ENCODE measurements around the gene PDCD2L. TPM values are rescaled to one million over a fixed set of nuclear protein-coding genes. Genes with fewer than 3 reads are reported as not detected.

PDCD2L gene
- total and polyA plus RNA-seq, 2 experiments from 2014 or later = 6.3 to 9.8 TPM

DNA sequence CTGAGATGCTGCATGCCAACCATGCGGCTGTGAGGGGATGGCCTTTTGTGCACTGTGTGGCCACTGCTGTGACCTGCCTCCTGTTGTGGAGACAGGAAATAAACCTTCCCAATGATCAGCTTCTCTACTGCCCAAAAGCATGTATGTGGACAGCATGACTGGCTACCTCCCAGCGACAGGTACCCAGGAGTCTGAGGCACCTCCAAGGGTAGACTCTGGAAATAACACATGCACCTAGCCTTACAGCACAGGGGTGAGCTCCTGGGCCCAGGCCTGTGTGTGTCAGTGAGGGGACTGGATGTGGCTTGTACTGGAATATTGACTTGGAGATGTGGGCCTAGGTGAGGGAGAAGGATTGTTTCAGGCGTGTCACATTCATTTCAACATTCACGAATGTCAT, 46.8 kb upstream of the PDCD2L start:
- H3K36me3 ChIP-seq (replicated peaks; ENCODE audit: insufficient read depth, low read depth) = no peaks in the 10 kb centered on the region
- WGBS (ENCODE audit: low lambda C conversion rate, missing lambda C conversion rate) = 97% methylated on average over 4 of the region's 4 CpGs
- no peak overlapping the region for H3K4me3 ChIP-seq
- no peaks in the 10 kb centered on the region for H3K27me3 ChIP-seq
- no peak overlapping the region for H3K4me2 ChIP-seq
- H3K79me2 ChIP-seq = no peaks in the 10 kb centered on the region
- H4K20me1 ChIP-seq (ENCODE audit: insufficient read depth, poor library complexity, severe bottlenecking) = no peaks in the 10 kb centered on the region
- no peak for DNase-seq (ENCODE audit: low spot score)
- H3K9me3 ChIP-seq (ENCODE audit: low read depth) = no peaks in the 10 kb centered on the region
- H3K27ac ChIP-seq = no peak overlapping the region
- peaks cover 7% of the 10 kb centered on the region for H3K4me1 ChIP-seq (ENCODE audit: insufficient read depth)
- no peak overlapping the region for H2AFZ ChIP-seq
- H3K9me2 ChIP-seq (replicated peaks; ENCODE audit: insufficient read depth) = no peaks in the 10 kb centered on the region
- TF ChIP-seq, protein P1, sequence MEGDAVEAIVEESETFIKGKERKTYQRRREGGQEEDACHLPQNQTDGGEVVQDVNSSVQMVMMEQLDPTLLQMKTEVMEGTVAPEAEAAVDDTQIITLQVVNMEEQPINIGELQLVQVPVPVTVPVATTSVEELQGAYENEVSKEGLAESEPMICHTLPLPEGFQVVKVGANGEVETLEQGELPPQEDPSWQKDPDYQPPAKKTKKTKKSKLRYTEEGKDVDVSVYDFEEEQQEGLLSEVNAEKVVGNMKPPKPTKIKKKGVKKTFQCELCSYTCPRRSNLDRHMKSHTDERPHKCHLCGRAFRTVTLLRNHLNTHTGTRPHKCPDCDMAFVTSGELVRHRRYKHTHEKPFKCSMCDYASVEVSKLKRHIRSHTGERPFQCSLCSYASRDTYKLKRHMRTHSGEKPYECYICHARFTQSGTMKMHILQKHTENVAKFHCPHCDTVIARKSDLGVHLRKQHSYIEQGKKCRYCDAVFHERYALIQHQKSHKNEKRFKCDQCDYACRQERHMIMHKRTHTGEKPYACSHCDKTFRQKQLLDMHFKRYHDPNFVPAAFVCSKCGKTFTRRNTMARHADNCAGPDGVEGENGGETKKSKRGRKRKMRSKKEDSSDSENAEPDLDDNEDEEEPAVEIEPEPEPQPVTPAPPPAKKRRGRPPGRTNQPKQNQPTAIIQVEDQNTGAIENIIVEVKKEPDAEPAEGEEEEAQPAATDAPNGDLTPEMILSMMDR (IDR thresholded peaks at IDR 0.05; ENCODE audit: poor library complexity) = no peak
- TF ChIP-seq EZH2phosphoT487 (IDR thresholded peaks at IDR 0.05; ENCODE audit: low read depth, severe bottlenecking, unreplicated experiment) = no peak
- no peak for TF ChIP-seq EZH2 (IDR thresholded peaks at IDR 0.05; ENCODE audit: borderline replicate concordance)

DNA sequence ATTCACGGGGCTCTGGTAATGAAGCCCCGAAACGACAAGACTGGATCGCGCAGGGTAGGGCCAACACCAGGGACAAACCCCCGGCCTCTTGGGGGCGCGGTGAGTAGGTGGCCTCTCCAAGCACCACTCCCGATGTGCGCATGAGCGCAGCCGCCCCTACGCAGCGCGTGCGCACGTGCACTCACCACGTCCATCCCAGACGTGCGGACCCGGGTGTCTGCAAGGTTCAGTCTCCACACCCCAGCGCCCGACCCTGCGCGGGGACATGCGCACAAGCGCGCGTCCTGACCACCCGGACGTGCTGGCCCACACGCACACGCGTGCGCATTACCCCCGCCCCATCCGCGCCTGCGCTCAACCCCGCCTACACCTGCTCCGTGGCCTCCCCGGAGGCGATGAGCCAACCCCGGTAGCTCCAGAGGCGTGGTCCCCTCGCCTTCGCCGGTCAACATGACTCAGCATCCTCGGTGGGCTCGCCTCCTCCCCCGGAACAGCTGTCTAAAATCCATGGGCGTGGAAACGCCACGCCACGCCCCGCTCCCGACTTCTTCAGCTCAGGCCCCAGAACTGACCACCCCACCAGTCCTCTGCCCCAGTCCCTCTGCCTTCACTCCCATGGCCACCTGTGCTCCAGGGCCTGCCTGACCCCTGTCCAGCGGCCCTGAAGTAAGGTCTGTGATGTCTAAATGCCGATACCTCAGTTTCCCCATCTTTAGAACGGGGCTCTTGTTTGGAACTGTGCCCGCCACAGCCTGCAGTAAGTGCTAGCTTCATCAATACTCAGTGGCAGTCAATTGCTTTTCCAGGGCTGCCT, 44.9 kb upstream of the PDCD2L start:
- H3K36me3 ChIP-seq (replicated peaks; ENCODE audit: insufficient read depth, low read depth) = no peaks in the 10 kb centered on the region
- TF ChIP-seq EZH2phosphoT487 (IDR thresholded peaks at IDR 0.05; ENCODE audit: low read depth, severe bottlenecking, unreplicated experiment) = no peak
- TF ChIP-seq, protein P1 (IDR thresholded peaks at IDR 0.05; ENCODE audit: poor library complexity) = peak; percentile 61
- TF ChIP-seq EZH2 (IDR thresholded peaks at IDR 0.05; ENCODE audit: borderline replicate concordance) = no peak
- peak; percentile 97 for DNase-seq (ENCODE audit: low spot score)
- peak overlapping the region; percentile 82 for H2AFZ ChIP-seq
- H3K27ac ChIP-seq = peak overlapping the region; percentile 87
- WGBS (ENCODE audit: low lambda C conversion rate, missing lambda C conversion rate) = 8% methylated on average over 53 of the region's 61 CpGs
- no peaks in the 10 kb centered on the region for H3K27me3 ChIP-seq
- peaks cover 7% of the 10 kb centered on the region for H3K4me1 ChIP-seq (ENCODE audit: insufficient read depth)
- no peaks in the 10 kb centered on the region for H3K9me2 ChIP-seq (replicated peaks; ENCODE audit: insufficient read depth)
- no peaks in the 10 kb centered on the region for H3K79me2 ChIP-seq
- no peaks in the 10 kb centered on the region for H4K20me1 ChIP-seq (ENCODE audit: insufficient read depth, poor library complexity, severe bottlenecking)
- peak overlapping the region; percentile 75 for H3K4me2 ChIP-seq
- no peaks in the 10 kb centered on the region for H3K9me3 ChIP-seq (ENCODE audit: low read depth)
- no peak overlapping the region for H3K4me3 ChIP-seq

DNA sequence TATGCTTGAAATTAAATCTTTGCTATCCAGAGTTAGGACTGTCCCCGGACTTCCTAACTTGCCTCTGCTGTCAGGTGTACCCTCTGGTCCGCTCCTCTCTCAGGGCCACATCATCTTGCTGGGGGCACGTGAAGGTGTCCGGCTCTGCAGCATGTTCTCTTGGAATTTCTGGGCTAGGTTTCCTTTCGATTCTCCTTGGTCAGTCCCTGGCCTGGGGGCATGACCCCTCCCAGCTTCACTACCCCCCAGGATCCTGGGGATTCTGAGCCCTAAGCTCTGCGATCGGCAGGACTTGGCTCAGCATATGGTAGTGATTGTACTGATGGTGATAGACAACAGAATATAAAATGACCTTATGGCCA, 44.3 kb upstream of the PDCD2L start:
- H3K4me3 ChIP-seq = no peak overlapping the region
- H3K27me3 ChIP-seq = no peaks in the 10 kb centered on the region
- peak overlapping the region; percentile 83 for H3K27ac ChIP-seq
- WGBS (ENCODE audit: low lambda C conversion rate, missing lambda C conversion rate) = 87% methylated on average over 7 of the region's 7 CpGs
- DNase-seq (ENCODE audit: low spot score) = no peak
- H2AFZ ChIP-seq = peak overlapping the region; percentile 27
- H3K79me2 ChIP-seq = no peaks in the 10 kb centered on the region
- H3K9me3 ChIP-seq (ENCODE audit: low read depth) = no peaks in the 10 kb centered on the region
- H3K4me2 ChIP-seq = peak overlapping the region; percentile 75
- no peaks in the 10 kb centered on the region for H4K20me1 ChIP-seq (ENCODE audit: insufficient read depth, poor library complexity, severe bottlenecking)
- no peaks in the 10 kb centered on the region for H3K9me2 ChIP-seq (replicated peaks; ENCODE audit: insufficient read depth)
- peaks cover 7% of the 10 kb centered on the region for H3K4me1 ChIP-seq (ENCODE audit: insufficient read depth)
- no peaks in the 10 kb centered on the region for H3K36me3 ChIP-seq (replicated peaks; ENCODE audit: insufficient read depth, low read depth)
- TF ChIP-seq EZH2 (IDR thresholded peaks at IDR 0.05; ENCODE audit: borderline replicate concordance) (no peak), EZH2phosphoT487 (IDR thresholded peaks at IDR 0.05; ENCODE audit: low read depth, severe bottlenecking, unreplicated experiment) (no peak)
- TF ChIP-seq, protein P1 (IDR thresholded peaks at IDR 0.05; ENCODE audit: poor library complexity) = no peak

Data from hepatocyte (in vitro differentiated cells).